NCI-H2171 (cell line): ENCODE data around the gene BLOC1S1.

Source experiments
- DNase-seq: peaks from one replicate; lab custom pipeline; 2025; lab: John Stamatoyannopoulos, UW

Gene BLOC1S1

DNA sequence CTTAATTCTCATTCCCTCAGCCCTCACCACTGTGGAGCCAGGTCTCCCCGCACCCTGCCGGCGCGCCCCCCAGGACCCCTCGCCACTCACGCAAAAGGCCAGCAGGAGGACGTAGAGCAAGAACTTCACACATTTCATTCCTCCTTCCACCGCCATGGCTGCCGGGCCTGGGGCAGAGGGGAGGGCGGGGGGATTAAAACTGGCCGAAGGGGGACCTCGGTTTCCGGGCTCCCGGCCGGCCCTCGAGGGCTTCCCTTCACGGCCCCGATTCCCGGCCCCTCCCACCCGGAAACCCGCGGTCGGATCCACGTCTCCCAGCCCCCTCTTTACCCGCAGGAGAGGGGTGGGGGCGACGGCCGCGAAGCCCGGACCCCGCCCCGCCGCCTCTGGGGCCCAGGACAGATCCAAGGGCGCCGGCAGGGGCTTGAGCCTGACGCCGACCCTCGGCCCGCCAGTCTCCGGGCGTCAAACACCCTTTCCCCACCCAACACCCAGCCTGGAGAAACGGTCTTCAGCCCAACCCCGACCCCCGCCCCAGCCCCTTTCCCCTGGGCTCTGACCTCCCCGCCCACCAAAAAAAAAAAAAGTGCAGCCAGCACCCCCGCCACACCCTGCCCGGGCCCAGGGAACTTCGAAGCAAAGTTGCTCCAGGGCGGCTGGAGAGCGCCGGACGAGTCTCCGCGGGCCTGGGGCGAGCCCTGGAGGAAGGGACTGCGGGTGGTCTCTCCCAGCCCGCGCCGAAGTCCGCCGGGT, 12.5 kb downstream of the BLOC1S1 start:
- no peak for DNase-seq

DNA sequence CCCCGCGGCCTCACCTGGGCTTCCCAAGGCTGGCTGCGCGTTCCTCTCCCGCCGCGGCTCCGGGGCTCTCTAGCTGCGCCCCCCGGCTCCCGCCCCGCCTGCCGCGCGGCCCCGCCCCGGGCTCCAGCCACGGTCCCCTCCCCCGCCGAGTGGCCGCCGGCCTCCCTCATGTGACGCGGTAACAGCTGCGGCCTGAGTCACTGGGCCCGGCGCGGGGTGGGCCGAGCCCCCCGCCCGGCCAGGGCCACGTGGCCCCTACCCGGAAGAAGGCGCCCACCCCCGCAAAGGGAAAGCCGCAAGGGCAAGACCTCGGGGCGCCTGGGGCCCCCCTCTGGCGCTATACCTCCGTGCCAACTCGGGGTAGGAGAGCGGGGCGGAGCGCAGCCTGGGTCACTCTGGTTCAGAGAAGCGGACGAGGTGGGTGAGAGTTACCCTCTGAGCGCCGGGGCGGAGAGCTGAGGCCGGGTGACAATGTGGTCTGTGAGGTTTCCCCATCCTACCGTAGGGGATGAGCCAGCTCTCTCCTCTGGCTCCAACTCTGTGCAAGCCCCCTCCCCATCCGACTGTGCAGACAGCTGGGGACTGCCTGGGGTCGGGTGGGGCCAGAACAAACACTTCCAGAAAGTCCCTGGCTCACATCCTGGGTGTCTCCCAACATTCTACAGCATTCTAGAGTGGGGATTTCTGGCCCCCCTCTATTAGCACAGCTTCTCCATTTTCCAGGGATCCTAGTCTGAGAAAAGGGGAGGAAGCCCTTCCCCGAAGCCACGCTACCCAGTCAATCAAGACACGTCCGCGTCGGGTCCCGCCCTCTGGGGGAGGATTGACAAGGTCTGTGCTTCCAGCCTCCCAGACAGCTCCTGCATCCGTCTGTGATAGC, 13.3 kb downstream of the BLOC1S1 start, which contains the start of gene CD63:
Gene CD63, minus strand, starts transcription at position 71 of the 880 bp plus-strand sequence. CDS start 668 bp downstream, outside the sequence.
- peak; percentile 84 for DNase-seq

DNA sequence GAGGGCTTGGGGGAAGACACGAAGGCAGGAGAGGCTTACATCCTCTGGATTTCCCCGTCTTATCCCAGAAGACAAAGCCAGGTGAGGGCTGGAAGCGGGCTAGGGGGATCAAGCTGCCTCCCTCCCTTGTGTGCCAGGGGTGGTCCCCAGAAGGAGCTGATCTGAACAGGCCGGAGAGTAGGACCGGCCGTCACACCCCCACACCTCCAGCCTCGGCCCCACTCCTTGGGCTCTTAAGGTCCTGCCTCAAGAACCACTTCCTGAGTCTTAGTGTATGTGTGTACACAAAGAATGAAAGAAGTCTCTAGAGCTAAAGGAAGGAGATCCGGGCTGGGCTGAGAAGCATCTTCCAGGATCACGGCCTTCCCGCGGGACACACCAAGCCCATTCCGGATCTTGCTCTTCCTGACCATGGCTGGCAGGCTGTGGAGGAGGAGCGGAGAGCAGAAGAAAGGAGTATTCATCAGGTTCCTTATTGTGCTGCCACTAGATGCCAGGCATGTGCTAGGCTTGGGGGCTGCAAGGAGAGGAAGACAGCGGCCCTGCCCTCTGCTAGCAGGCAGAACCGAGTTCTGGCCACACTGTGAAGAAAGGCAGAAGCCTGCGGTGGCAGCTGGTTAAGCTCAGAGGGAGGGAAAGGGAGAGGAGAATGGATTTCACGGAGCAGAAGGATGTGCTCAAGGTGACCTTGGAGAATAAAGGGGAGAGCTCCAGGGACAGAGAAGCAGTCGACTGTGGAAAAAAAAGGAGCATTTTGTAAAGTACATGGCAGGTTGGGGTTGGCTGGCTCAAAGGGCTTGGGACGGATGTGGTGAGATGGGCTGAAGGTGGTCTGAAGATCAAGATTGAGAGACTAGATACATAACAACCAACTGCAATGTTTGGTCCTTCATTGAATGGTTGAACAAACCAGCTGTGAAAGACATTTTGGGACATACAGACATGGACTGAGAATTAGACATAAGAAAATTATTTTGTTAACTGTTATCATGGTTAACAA, 14.3 kb downstream of the BLOC1S1 start:
- peak; percentile 35 for DNase-seq

DNA sequence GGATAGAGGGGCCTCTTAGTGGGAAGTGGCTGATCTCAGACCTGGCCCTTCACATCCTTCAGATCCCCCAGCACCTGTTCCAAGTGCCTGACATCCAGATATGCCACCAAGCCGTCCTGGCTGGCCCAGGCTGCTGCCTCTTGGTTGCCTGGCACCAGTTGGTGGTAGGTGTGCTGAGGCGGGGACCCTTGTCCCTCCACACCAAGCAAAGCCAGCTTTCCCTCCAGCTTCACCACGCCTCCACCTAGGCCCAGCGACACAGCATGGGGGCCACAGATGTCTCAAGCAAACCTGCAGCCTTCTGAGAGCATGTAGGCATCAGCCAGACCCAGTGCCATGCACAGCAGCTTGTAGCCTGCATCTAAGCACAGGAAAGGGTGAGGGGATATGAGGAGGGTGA, 16.4 kb downstream of the BLOC1S1 start:
- no peak for DNase-seq

DNA sequence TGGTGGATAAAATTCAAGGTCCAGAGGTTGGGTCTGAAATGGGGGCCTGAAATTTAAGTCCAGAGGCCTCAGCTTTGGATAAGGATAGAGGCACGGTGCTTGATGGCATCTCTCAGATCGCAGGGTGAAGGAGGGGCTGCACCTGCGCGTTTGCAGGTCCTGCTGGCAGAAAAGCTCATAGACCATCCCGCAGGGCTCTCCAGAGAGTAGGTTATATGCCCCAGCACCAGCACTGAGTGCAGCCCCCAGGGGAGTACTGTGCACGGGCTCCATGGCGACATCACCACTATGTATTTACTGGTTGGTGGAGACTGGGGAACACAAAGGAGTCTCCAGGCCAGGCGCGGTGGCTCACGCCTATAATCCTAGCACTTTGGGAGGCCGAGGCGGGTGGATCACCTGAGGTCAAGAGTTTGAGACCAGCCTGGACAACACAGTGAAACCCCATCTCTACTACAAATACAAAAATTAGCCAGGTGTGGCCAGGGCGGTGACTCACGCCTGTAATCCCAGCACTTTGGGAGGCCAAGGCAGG, 17.2 kb downstream of the BLOC1S1 start:
- DNase-seq = no peak

DNA sequence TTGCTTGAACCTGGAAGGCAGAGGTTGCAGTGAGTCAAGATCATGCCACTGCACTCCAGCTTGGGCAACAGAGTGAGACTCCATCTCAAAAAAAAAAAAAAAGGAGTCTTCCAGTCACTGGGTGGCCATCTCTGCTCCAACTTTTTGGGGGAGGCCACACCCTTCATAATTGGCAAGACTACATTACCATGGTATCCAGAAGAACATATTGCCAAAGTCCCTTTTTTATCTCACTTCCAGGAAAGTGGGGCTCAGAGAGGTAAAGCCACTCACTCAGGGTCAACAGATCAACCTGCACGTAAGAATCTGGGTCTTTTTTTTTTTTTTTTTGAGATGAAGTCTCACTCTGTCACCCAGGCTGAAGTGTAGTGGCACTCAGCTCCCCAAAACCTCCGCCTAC, 18.0 kb downstream of the BLOC1S1 start:
- DNase-seq = no peak

DNA sequence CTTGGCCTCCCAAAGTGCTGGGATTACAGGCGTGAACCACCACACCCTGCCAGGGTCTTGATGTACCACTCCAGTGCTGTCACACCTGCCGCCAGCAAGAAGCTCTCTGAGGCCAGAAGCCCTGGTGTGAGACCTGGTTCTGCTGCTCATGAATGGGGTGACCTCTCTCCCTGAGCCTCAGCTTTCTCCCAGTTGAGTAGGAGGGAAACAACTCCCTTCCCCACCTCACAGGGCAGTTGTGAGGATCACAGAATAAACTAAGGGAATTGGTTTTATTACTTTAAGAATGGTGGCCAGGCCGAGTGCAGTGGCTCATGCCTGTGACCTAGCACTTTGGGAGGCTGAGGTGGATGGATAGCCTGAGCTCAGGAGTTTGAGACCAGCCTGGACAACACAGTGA, 18.7 kb downstream of the BLOC1S1 start:
- no peak for DNase-seq

DNA sequence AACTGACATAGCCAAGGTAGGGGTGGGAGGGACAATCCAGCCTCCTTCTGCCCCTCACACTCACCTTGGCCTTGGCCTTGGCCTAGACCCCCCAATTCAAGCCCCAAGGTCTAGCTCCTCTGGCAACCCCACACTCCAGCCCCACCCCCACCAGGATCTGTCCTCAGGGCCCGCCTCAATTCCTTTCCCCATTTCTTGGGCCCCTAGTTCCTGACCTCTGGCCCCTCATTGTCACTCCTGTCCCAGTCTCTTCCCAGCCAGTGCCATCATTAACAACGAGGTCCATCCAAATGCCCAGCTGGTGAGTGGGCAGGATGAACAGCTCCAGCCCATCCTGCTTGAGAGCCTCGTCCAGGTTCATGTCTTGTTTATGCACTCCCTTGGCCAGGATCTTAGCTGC, 20.2 kb downstream of the BLOC1S1 start:
- DNase-seq = no peak

DNA sequence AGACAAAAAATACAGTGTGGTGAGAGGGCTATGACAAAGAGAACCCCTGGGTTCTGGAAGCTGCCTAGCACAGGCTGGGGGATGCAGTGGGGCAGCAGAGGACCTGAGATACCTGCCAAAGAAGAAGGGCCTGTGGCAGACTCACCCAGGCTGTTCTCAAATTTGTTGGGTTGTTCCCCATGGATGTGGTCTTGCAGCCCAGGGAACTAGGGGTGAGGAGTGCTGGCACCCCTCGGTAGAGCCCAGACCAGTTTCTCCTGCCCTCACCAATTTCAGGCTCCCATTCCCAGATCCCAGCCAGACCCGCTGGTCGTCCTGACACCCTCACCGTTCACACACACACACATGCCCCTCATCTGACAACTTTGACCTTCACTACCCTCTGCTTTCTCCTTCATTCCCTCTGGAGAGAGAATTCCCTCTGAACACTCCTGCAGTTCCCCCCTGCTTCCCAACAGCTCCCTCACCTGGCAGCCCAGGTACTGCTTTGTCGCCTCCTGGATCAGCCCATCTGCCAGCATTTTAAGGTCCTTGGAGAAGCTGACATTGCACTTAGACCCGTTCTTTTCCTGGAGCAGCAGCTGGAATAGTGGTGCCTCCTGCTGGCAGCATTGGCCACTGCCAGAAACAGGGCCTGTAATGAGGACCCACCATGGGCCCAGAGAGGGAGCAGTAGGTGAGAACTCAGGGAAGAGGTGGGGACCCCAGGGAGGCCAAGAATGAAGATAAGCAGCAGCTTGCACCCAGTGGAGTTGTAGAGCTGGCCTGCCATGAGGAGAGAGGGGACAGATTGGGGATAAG, 21.1 kb downstream of the BLOC1S1 start:
- DNase-seq = peak; percentile 53

DNA sequence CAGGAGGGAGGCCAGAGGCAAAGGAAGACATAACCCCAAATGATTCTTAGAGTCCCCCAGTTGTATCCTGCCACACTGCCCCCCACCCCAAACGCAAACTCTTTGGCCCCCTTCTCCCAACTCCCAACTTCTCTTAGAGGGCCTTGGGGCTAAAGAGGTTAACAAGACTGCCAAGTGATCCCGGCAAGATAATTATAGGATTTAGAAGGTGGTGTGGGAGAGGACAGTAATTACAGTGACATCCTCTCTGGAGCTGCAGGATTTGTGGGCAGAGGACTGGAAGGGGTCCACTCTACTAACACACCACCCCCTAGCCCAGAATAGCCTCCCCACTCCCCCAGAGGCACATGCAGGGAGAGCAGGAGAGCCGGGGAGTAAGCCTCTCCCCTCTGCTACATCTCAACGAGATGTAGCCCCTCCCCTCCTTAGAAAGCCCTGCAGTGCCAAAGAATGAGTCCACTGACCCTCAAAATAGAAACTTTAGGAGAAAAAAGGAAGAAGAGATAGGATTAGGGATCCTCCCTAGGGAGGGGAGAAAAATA, 21.8 kb downstream of the BLOC1S1 start:
- no peak for DNase-seq

DNA sequence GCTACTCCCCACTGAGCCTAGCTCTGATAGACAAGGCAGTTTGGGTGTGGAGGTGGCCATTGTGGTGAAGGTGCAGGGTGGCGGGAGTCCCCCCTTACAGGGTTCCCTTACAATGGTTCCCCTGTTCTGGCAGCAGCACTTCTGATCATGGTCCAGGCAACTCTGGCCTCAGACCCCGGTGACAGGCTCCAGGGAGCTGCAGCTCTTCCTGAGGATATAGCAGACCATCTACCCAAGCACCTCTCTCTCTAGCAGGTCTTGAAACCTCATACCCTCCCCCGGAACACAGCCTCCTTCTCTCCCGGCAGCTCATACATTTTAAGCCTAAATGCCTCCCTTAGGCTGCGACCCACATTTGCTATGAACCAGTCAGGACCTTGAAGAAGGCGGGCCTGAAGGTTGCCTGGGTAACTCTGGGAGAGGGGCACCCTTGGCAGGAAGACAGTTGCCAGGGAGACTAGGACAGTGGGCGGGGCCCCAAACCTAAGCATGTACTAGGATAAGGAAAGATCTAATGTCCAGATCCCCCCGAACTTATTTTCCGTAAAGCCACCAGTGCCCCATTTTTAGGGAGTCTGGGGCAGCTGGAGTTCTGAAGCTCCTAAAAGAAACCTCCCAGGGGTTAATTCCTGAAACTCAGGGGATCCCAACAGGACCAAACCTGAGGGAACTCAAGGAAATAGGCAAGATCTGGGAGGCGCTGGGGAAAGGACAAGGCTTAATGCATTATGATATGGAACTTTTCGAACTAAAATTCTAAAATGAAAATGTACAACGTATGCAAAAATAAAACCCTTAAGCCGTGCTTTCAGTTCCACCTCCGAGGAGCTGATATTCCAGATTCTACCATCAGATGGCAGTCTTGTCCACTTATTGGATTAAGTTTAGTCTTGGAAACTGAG, 22.5 kb downstream of the BLOC1S1 start:
- DNase-seq = peak; percentile 86

DNA sequence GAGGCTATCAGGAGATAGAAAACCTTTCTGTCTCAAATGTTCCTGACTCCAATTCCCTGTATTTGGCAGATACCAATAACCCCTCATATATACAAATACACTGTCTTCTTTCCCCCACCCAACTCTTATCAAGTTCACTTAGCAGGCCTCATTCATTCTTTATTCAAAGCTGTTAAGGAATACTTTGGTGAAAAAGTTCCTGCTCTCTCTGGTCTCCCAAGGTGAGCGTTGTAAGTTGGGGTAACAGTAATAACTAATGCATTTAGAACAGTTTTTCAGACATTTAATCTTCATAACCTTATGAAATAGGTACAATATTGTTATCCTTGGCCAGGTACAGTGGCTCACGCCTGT, 23.2 kb downstream of the BLOC1S1 start:
- DNase-seq = no peak

DNA sequence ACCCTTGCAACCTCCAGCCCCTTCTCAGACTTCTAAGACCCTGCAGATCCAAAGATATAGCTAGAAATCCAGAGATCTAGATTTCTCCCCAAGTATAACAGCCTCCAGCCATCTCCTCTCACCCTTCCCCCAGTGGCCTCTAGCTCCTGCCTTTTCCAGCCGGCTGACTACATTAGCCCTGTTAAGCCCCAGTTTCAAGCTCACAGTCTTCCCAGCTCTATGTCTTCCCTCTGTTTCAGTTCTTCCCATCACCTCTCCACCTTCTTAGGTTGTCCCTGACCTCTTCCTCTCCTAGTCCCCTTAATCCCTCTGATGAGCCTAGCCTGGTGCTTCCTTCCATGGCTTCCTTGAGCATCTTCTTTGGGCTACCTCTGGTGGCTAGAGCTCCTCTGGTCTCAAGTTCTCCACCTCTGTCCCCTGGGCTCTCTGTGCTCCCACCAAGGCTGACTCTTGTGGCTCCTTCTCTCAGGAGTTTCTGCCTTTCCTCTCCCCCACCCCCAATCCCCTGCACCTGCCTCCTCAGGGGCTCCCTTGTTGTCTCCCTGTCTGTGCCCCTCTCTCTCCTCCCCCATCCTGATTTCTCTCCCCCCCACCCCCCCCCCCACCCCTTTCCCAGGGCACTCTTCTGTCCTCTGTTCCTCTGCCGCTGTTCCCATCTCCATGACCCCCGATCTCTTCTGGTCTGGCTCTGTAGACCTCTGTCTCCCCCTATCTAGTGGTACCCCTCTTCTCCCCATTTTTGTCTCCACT, 26.3 kb downstream of the BLOC1S1 start:
- DNase-seq = no peak

DNA sequence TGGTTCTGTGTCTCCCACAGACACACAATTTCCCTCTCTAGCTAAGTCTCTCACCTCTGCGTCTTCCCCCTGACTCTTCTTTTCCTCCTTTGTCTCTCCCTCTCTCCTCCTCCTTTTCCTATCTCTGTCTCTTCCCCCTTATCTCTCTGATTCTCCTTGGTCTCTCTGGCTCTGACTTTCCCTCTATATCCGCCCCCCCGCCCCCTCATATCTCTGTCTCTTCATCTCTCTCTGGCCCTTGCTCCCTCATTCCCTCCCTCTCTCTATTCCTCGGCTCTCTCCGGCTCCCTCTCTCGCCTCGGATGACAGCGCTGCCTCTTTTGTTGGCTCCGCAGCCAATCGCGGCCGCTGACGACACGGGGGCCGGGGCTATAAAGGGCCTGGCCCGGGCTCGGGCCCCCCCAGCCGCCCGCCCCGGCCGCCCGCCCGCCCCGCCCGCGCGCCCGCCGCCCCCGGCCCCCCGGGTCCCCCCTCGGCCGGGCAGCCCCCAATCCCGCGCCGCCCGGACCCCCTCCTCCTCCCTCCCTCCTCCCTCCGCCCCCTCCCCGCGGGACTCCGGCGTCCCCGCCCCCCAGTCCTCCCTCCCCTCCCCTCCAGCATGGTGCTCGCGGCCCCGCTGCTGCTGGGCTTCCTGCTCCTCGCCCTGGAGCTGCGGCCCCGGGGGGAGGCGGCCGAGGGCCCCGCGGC, 27.0 kb downstream of the BLOC1S1 start, which contains the start of gene GDF11:
Gene GDF11, plus strand, starts transcription at position 404 of the 687 bp plus-strand sequence. Its CDS starts 195 bp downstream, at position 599.
- peak; percentile 82 for DNase-seq

DNA sequence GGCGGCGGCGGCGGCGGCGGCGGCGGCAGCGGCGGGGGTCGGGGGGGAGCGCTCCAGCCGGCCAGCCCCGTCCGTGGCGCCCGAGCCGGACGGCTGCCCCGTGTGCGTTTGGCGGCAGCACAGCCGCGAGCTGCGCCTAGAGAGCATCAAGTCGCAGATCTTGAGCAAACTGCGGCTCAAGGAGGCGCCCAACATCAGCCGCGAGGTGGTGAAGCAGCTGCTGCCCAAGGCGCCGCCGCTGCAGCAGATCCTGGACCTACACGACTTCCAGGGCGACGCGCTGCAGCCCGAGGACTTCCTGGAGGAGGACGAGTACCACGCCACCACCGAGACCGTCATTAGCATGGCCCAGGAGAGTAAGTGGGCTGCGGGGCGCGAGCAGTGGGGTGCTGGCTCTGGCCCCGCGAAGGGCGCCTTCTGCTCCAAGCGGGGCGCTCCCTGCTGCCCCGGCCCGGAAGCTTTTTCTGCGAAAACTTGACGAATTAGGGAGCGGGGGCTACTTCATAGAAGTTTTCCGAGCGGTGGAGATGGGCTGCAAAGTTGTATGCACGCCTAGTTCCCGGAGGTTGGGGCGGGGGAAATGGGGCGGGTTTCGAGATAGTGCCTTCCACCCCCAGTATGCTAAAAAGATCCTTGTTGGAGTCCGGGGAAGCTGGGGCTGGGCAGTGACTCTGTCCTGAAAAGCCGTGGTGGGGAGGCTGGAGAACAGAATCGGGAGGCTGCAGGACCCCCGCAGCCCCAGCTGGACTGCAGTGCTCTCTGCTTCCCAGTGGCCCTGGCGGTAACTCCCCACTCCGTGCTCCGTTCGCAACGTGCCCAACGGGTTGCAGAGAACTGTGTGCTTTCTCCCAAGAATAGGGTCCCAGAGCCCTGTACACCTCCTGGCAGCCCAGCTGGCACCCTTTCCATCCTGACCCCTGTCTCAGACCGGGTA, 27.8 kb downstream of the BLOC1S1 start:
- peak; percentile 56 for DNase-seq

DNA sequence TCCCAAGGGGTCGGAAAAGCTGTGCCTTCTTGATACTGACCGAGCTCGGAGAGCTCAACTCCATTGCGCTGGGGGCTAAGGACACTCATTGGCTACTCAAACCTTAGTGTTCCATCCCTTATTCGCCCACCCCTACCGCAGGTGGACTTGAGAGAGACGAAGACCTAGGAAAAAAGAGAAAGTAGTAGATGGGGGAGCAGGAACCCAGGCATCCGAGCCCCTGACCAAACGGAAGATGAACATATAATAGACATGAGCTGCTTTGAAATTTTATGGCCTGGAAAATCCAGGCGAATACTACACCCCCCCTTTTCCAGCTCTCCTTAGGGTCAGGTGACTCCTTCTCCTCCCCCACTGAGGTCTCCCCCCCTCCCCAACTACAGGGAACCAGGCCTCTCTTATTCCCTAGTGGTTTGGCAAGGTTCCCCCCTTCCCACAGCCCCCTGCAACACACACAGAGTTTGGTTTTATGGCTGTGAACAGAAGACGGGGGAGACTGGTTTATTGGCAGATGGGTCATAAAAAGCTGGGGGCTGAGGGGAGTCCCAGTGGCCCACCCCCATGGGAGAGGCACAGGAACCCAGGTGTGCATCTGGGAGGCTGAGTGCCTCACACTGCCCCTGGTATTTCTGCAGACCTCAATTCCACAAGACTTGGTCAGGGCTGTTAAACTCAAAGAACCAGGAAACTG, 28.6 kb downstream of the BLOC1S1 start:
- peak; percentile 21 for DNase-seq
